Urinary bladder (tissue), 4 donors: ENCODE results near the gene FAM90A1. TPM values are rescaled to one million over a fixed set of nuclear protein-coding genes. Genes with fewer than 3 reads are reported as not detected.
"Not testable (repeated sequence)": the region's sequence is repeated elsewhere in the genome, so short reads cannot be mapped to it uniquely, and the experiment has no call there.

ENCODE experiments used
- DNase-seq: peaks from one replicate; pipeline ENCODE4 v3.0.0-alpha.2; 2015; ENCODE audit errors: extremely low spot score
- H3K27ac ChIP-seq: one replicate; pipeline ENCODE4 v1.5.1; 2013; ENCODE audit warnings: low read depth, mild to moderate bottlenecking, moderate library complexity
- H3K36me3 ChIP-seq: one replicate; pipeline ENCODE4 v1.6.1; 2013; ENCODE audit warnings: mild to moderate bottlenecking, moderate library complexity; ENCODE audit not compliant: insufficient read depth
- H3K4me1 ChIP-seq: one replicate; pipeline ENCODE4 v1.6.1; 2013; ENCODE audit warnings: mild to moderate bottlenecking, moderate library complexity; ENCODE audit not compliant: insufficient read depth
- H3K4me3 ChIP-seq: one replicate; pipeline ENCODE4 v1.5.1; 2013; ENCODE audit warnings: low read depth, low read length
- WGBS: extraction: QIAGEN DNeasy Blood & Tissue Kit; methylation state at CpG from one replicate; pipeline ENCODE4 v1.1.7; 2013; 5-methylcytosine and 5-hydroxymethylcytosine counted together
- polyA plus RNA-seq: library from polyadenylated mRNA; stranded (reverse); fragments of 200-250 nt; gene quantifications from one replicate; pipeline ENCODE4 v1.2.3, GENCODE V29; 2013
- total RNA-seq: library from RNA; depleted of rRNA; stranded (reverse); fragments of >200 nt; gene quantifications from one replicate; pipeline ENCODE4 v1.2.3, GENCODE V29; 2014
- donor health status: healthy with polysubstance abuse.
- donor health status: healthy.

Gene FAM90A1
- total RNA-seq: not detected
- 0.16 TPM for polyA plus RNA-seq

GRCh38 chr12:8226992-8227731, at the start of gene FAM90A1:
TSS of gene FAM90A1 (minus strand) at chr12:8227618. CDS start at chr12:8224832, 2,786 bp downstream.
- WGBS: 45% methylated on average over 22 of the region's 22 CpGs
- H3K4me3 ChIP-seq: peak within 1 kb of the TSS; percentile 9
- not testable (repeated sequence) for H3K36me3 ChIP-seq, H3K27ac ChIP-seq, DNase-seq, H3K4me1 ChIP-seq

GRCh38 chr12:8276397-8276796, 49.0 kb upstream of the FAM90A1 start:
- 100% methylated on average over 1 of the region's 2 CpGs for WGBS
- H3K36me3 ChIP-seq, H3K4me1 ChIP-seq, H3K27ac ChIP-seq, DNase-seq, H3K4me3 ChIP-seq: not testable (repeated sequence)

GRCh38 chr12:8266706-8267105, 39.3 kb upstream of the FAM90A1 start:
- not testable (repeated sequence) for DNase-seq, H3K4me1 ChIP-seq, H3K36me3 ChIP-seq, H3K27ac ChIP-seq, H3K4me3 ChIP-seq
- 78% methylated on average over 4 of the region's 4 CpGs for WGBS

- not testable (repeated sequence) for H3K27ac ChIP-seq, H3K4me1 ChIP-seq, H3K4me3 ChIP-seq, H3K36me3 ChIP-seq, DNase-seq
- 52% methylated on average over 7 of the region's 7 CpGs for WGBS
Measured at GRCh38 chr12:8264236-8264635, 36.8 kb upstream of the FAM90A1 start.

- H3K36me3 ChIP-seq, DNase-seq, H3K4me3 ChIP-seq, H3K27ac ChIP-seq, H3K4me1 ChIP-seq: not testable (repeated sequence)
- 23% methylated on average over 14 of the region's 14 CpGs for WGBS
Measured at GRCh38 chr12:8261111-8261554, 33.7 kb upstream of the FAM90A1 start.

- H3K4me3 ChIP-seq, H3K36me3 ChIP-seq, H3K4me1 ChIP-seq, DNase-seq, H3K27ac ChIP-seq: not testable (repeated sequence)
- 66% methylated on average over 5 of the region's 5 CpGs for WGBS
Measured at GRCh38 chr12:8256356-8256755, 28.9 kb upstream of the FAM90A1 start.

GRCh38 chr12:8254705-8255104, 27.3 kb upstream of the FAM90A1 start:
- not testable (repeated sequence) for DNase-seq, H3K4me3 ChIP-seq, H3K27ac ChIP-seq, H3K4me1 ChIP-seq, H3K36me3 ChIP-seq
- WGBS: 93% methylated on average over 9 of the region's 9 CpGs

- not testable (repeated sequence) for H3K36me3 ChIP-seq, H3K27ac ChIP-seq, H3K4me1 ChIP-seq, H3K4me3 ChIP-seq, DNase-seq
- WGBS: 92% methylated on average over 27 of the region's 29 CpGs
Measured at GRCh38 chr12:8252056-8252818, 24.8 kb upstream of the FAM90A1 start.

- H3K36me3 ChIP-seq, H3K27ac ChIP-seq, H3K4me3 ChIP-seq, H3K4me1 ChIP-seq, DNase-seq: not testable (repeated sequence)
- 43% methylated on average over 7 of the region's 7 CpGs for WGBS
Measured at GRCh38 chr12:8251616-8252015, 24.2 kb upstream of the FAM90A1 start.

GRCh38 chr12:8246941-8247535, 19.6 kb upstream of the FAM90A1 start:
- H3K4me1 ChIP-seq, DNase-seq, H3K36me3 ChIP-seq, H3K27ac ChIP-seq, H3K4me3 ChIP-seq: not testable (repeated sequence)
- WGBS: 76% methylated on average over 4 of the region's 4 CpGs

- Histone ChIP-seq H3K27ac (peak overlapping the region; percentile 86), H3K4me3 (peak overlapping the region; percentile 40)
- not testable (repeated sequence) for H3K4me1 ChIP-seq, H3K36me3 ChIP-seq, DNase-seq
- under 1% methylated on average over 35 of the region's 35 CpGs for WGBS
Measured at GRCh38 chr12:8243682-8244161, 16.3 kb upstream of the FAM90A1 start.

- Histone ChIP-seq H3K4me3 (peak overlapping the region; percentile 51), H3K27ac (peak overlapping the region; percentile 86)
- not testable (repeated sequence) for H3K36me3 ChIP-seq, H3K4me1 ChIP-seq
- peak; percentile 92 for DNase-seq
- WGBS: under 1% methylated on average over 57 of the region's 57 CpGs
Measured at GRCh38 chr12:8242880-8243681, 15.7 kb upstream of the FAM90A1 start.

GRCh38 chr12:8242622-8242879, 15.1 kb upstream of the FAM90A1 start:
- H3K36me3 ChIP-seq, DNase-seq, H3K4me1 ChIP-seq: not testable (repeated sequence)
- under 1% methylated on average over 28 of the region's 28 CpGs for whole genome bisulfite sequencing
- Histone ChIP-seq H3K27ac (peak overlapping the region; percentile 16), H3K4me3 (peak overlapping the region; percentile 51)
